Astrocyte (in vitro differentiated cells and primary cell): Measurements from ENCODE around the gene IL4R.

Experiments
- CTCF ChIP-seq: IDR thresholded peaks from 2 replicates; pipeline ENCODE4 v1.5.1; 2011; ENCODE audit warnings: low read depth, mild to moderate bottlenecking, inconsistent platforms, low read length, moderate library complexity; ENCODE audit not compliant: insufficient read depth
- EZH2 ChIP-seq: IDR thresholded peaks from 2 replicates; pipeline ENCODE4 v1.6.1; 2012; ENCODE audit warnings: mild to moderate bottlenecking, low read length, inconsistent platforms; ENCODE audit not compliant: insufficient read depth

- TF ChIP-seq CTCF (no peak), EZH2 (no peak)
Observed at GRCh38 chr16:27291106-27291505, 22.7 kb upstream of the IL4R start.
